Upper lobe of left lung (tissue), 4 donors: ENCODE data around the gene SLC4A3.

Experiments
- EP300 ChIP-seq, 4 donors: sonication (generic); formaldehyde crosslinking; IDR thresholded peaks; one replicate each; pipeline ENCODE4 v1.5.1; 2017; ENCODE audit warnings: antibody characterized with exemption in 4 of 4, control low read depth in 2 of 4
- POLR2A ChIP-seq, 4 donors: fragments of 450-650 bp; IDR thresholded peaks; one replicate each; pipeline ENCODE4 v1.5.1; 2016 to 2017; ENCODE audit warnings: antibody characterized with exemption in 4 of 4, mild to moderate bottlenecking in 2 of 4
- POLR2AphosphoS5 ChIP-seq, 2 donors: sonication (generic); formaldehyde crosslinking; IDR thresholded peaks; one replicate each; pipeline ENCODE4 v1.5.1; 2017; ENCODE audit warnings: antibody characterized with exemption in 2 of 2
- TF ChIP-seq, protein P1 (sequence below), 6 experiments: fragments of 450-650 bp in 4 of 6; fragments of 200-600 bp in 2 of 6; sonication (generic) in 2 of 6; IDR thresholded peaks; one replicate each; pipeline ENCODE4 v1.5.1; 2016 to 2019; ENCODE audit warnings: antibody characterized with exemption in 6 of 6

DNA sequence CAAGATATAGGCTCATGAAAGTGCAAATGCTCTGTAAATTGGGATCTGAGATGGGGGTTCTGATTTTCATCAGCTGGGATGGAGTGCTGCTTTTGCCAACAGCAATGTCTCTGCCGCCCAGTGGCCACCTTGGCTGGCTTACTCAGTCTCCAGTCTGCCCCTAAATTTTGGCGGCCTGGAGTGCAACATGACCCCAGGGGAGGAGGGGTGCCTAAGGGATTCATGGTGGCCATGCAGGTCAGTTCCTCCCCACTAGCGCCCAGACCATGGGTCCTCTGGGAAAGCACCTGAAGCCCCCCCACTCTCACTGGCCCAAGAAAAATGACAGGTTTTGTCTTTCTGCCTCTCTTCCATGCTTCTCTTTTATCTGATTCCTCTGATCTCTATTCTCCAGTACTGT is 45.0 kb downstream of the SLC4A3 start:
- TF ChIP-seq, protein P1, sequence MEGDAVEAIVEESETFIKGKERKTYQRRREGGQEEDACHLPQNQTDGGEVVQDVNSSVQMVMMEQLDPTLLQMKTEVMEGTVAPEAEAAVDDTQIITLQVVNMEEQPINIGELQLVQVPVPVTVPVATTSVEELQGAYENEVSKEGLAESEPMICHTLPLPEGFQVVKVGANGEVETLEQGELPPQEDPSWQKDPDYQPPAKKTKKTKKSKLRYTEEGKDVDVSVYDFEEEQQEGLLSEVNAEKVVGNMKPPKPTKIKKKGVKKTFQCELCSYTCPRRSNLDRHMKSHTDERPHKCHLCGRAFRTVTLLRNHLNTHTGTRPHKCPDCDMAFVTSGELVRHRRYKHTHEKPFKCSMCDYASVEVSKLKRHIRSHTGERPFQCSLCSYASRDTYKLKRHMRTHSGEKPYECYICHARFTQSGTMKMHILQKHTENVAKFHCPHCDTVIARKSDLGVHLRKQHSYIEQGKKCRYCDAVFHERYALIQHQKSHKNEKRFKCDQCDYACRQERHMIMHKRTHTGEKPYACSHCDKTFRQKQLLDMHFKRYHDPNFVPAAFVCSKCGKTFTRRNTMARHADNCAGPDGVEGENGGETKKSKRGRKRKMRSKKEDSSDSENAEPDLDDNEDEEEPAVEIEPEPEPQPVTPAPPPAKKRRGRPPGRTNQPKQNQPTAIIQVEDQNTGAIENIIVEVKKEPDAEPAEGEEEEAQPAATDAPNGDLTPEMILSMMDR (IDR thresholded peaks at IDR 0.05): no peak
- no peak for TF ChIP-seq POLR2A (IDR thresholded peaks at IDR 0.05)
- no peak for TF ChIP-seq POLR2AphosphoS5 (IDR thresholded peaks at IDR 0.05)
- TF ChIP-seq EP300 (IDR thresholded peaks at IDR 0.05): no peak
